H1 (cell line): ENCODE data around the gene UBD. TPM values are rescaled to one million over a fixed set of nuclear protein-coding genes. Genes with fewer than 3 reads are reported as not detected.

Experiments
- CTBP2 ChIP-seq: IDR thresholded peaks from 2 replicates; pipeline ENCODE4 v1.7.0; 2011; ENCODE audit warnings: borderline replicate concordance, mild to moderate bottlenecking, moderate library complexity, mixed read lengths, low read length; ENCODE audit not compliant: insufficient read depth, insufficient read length
- PHF8 ChIP-seq: fragments of 200-600 bp; sonication (generic); conservative IDR thresholded peaks from 2 replicates; pipeline ENCODE4 v1.7.1; 2012; ENCODE audit warnings: low read depth, mild to moderate bottlenecking, inconsistent platforms, low read length, moderate library complexity
- USF2 ChIP-seq: IDR thresholded peaks from 2 replicates; pipeline ENCODE4 v1.6.1; 2011; ENCODE audit warnings: low read length, improper control_type of control experiment
- polyA plus RNA-seq, 7 experiments: library from polyadenylated mRNA; depleted of rRNA in 3 of 7; stranded (reverse) in 5 of 7; unstranded in 2 of 7; fragments of >200 nt in 5 of 7; fragments of 200-250 nt in 2 of 7; gene quantifications; 1 replicate in 5 of 7; 2 replicates in 1 of 7; 4 replicates in 1 of 7; pipeline versions ENCODE4 v1.2.1 to v1.2.3, GENCODE V29; 2011 to 2013; ENCODE audit warnings: missing spikeins in 2 of 7, mixed read lengths in 2 of 7
- total RNA-seq: library from RNA; stranded (reverse); fragmentation: NEBNext Ultra II Directional; extraction: Animal tissue kit (Norgen Biotek cat#: 25700); gene quantifications from 2 replicates; pipeline ENCODE4 v1.2.1, GENCODE V29; 2021

UBD gene
- total and polyA plus RNA-seq, 2 of the 8 experiments (the other 6 are each of a cell fraction or from before 2014, with no cell fraction given): 0.23 TPM; not detected in 1

GRCh38 chr6:29510202-29510601, 49.3 kb downstream of the UBD start (continued):
- TF ChIP-seq USF2 (no peak), PHF8 (no peak), CTBP2 (no peak)
- TF ChIP-seq, all 59 proteins: peak for 0
